ENCODE results near the gene TENT4B.

DNA sequence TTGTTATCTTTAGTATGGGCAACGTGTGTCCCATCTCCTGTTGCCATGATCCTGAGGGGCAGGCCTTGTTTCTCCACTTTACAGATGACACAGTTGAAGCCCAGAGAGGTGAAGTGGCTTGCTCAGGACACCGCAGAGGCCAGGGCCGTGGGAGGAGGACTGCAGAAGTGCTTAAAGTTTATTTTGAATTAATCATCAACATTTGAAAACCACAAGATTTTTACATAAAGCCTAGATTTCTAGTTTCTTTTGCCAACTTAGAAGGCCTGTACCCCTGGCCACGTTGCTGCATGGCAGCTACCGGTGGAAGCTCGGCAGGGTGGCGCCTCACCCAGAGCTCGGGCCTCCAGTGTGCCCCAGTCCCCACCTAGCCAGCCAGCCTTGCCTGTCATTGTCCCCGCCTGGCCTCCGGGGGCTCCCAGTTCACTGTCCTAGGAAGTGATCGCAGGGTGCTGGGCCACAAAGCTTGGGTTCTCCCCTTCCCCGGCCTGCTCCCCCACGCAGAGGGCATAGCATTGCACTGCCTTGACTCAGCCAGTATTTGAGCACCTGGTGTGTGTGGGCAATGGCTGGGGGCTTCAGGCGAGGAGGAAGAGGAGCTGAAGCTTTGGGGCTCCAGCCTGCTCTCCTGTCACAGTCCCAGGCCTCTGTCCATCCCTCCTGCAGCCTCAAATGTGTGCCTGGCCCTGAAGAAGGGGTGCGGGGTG lies 98.4 kb downstream of the TENT4B start:
- TF ChIP-seq, protein P1, sequence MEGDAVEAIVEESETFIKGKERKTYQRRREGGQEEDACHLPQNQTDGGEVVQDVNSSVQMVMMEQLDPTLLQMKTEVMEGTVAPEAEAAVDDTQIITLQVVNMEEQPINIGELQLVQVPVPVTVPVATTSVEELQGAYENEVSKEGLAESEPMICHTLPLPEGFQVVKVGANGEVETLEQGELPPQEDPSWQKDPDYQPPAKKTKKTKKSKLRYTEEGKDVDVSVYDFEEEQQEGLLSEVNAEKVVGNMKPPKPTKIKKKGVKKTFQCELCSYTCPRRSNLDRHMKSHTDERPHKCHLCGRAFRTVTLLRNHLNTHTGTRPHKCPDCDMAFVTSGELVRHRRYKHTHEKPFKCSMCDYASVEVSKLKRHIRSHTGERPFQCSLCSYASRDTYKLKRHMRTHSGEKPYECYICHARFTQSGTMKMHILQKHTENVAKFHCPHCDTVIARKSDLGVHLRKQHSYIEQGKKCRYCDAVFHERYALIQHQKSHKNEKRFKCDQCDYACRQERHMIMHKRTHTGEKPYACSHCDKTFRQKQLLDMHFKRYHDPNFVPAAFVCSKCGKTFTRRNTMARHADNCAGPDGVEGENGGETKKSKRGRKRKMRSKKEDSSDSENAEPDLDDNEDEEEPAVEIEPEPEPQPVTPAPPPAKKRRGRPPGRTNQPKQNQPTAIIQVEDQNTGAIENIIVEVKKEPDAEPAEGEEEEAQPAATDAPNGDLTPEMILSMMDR (IDR thresholded peaks at IDR 0.05; ENCODE audit: low read length) = no peak
- TF ChIP-seq EZH2 (IDR thresholded peaks at IDR 0.05; ENCODE audit: borderline replicate concordance, low read length) = no peak

Measured in OCI-LY1 (cell line).